SU-DHL-6 (cell line): ENCODE data around the gene SLC39A5.

Source experiments
- H2AFZ ChIP-seq: fragments of 200-600 bp; sonication (generic); 2 replicates; pipeline ENCODE4 v1.6.1; 2014; ENCODE audit warnings: low read depth, mild to moderate bottlenecking, moderate library complexity, mixed read lengths, antibody characterized with exemption, low read length; ENCODE audit not compliant: severe bottlenecking
- H3F3A ChIP-seq: fragments of 200-600 bp; shearing (Covaris generic); 2 replicates; pipeline ENCODE4 v1.6.0; 2016; ENCODE audit warnings: antibody characterized with exemption, mild to moderate bottlenecking; ENCODE audit not compliant: insufficient read depth
- H3K27ac ChIP-seq: fragments of 200-600 bp; sonication (generic); 2 replicates; pipeline ENCODE4 v1.5.1; 2016; ENCODE audit warnings: low read depth, mild to moderate bottlenecking, low read length, moderate library complexity, mixed read lengths
- H3K27me3 ChIP-seq: fragments of 200-600 bp; sonication (generic), shearing (Covaris generic); 2 replicates; pipeline ENCODE4 v1.6.0; 2014; ENCODE audit warnings: mild to moderate bottlenecking, low read length
- H3K36me3 ChIP-seq: fragments of 200-600 bp; sonication (generic); 2 replicates; pipeline ENCODE4 v1.6.1; 2014; ENCODE audit warnings: mild to moderate bottlenecking, low read length, mixed read lengths
- H3K4me2 ChIP-seq: fragments of 300-600, 200-600 bp; shearing (Covaris generic), sonication (generic); 2 replicates; pipeline ENCODE4 v1.6.0; 2014; ENCODE audit warnings: low read length, low read depth, mild to moderate bottlenecking; ENCODE audit not compliant: poor library complexity, severe bottlenecking
- H3K4me3 ChIP-seq: fragments of 200-600 bp; sonication (generic); 2 replicates; pipeline ENCODE4 v1.5.1; 2014; ENCODE audit warnings: antibody characterized with exemption, low read length, mild to moderate bottlenecking, mixed read lengths; ENCODE audit not compliant: insufficient read depth, poor library complexity, severe bottlenecking
- H3K79me2 ChIP-seq: fragments of 200-600 bp; sonication (generic); 2 replicates; pipeline ENCODE4 v1.6.1; 2014; ENCODE audit warnings: mild to moderate bottlenecking, low read length, moderate library complexity; ENCODE audit not compliant: insufficient read depth
- H3K9ac ChIP-seq: fragments of 200-600 bp; sonication (generic); 2 replicates; pipeline ENCODE4 v1.7.0; 2014; ENCODE audit warnings: mild to moderate bottlenecking, low read length
- H3K9me2 ChIP-seq: fragments of 200-600 bp; sonication (generic); replicated peaks from 2 replicates; pipeline ENCODE4 v1.6.1; 2014; ENCODE audit warnings: low read length; ENCODE audit not compliant: insufficient read depth
- H3K9me3 ChIP-seq: fragments of 200-600 bp; sonication (generic); 2 replicates; pipeline ENCODE4 v1.6.1; 2014; ENCODE audit warnings: low read length, mixed read lengths; ENCODE audit not compliant: insufficient read depth
- H4K20me1 ChIP-seq: fragments of 200-600 bp; sonication (generic); 2 replicates; pipeline ENCODE4 v1.6.1; 2014; ENCODE audit warnings: low read depth, mild to moderate bottlenecking, antibody characterized with exemption, low read length, moderate library complexity, mixed read lengths
- CTCF ChIP-seq: fragments of 200-600 bp; sonication (generic); IDR thresholded peaks from one replicate; pipeline ENCODE4 v1.5.1; 2017; ENCODE audit warnings: antibody characterized with exemption, mild to moderate bottlenecking, low read length, moderate library complexity; ENCODE audit not compliant: insufficient read depth, poor library complexity, severe bottlenecking
- EZH2phosphoT487 ChIP-seq: fragments of 200-600 bp; sonication (generic), shearing (Covaris generic); conservative IDR thresholded peaks from 2 replicates; pipeline ENCODE4 v1.6.1; 2018; ENCODE audit warnings: mild to moderate bottlenecking, antibody characterized with exemption, low read length, moderate library complexity, mixed read lengths

The SLC39A5 gene

DNA sequence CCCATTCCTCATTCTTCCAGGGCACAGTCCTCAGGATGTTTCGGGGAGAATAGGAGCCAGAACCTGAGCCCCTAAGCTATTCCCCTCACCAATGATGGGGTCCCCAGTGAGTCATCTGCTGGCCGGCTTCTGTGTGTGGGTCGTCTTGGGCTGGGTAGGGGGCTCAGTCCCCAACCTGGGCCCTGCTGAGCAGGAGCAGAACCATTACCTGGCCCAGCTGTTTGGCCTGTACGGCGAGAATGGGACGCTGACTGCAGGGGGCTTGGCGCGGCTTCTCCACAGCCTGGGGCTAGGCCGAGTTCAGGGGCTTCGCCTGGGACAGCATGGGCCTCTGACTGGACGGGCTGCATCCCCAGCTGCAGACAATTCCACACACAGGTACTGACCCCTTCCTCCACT is 1.3 kb downstream of the SLC39A5 start:
- Histone ChIP-seq H3K9ac (no peak overlapping the region), H3K4me2 (no peak overlapping the region), H3K79me2 (no peaks in the 10 kb centered on the region), H3K9me3 (no peaks in the 10 kb centered on the region), H3K4me3 (no peak overlapping the region), H3K9me2 (no peaks in the 10 kb centered on the region), H3K27ac (no peak overlapping the region), H3K27me3 (no peaks in the 10 kb centered on the region), H3K36me3 (no peaks in the 10 kb centered on the region), H3F3A (peaks cover 6% of the 10 kb centered on the region; the same call in 1 of the 2 replicates), H4K20me1 (no peaks in the 10 kb centered on the region), H2AFZ (no peak overlapping the region)
- TF ChIP-seq EZH2phosphoT487 (no peak), CTCF (no peak)

DNA sequence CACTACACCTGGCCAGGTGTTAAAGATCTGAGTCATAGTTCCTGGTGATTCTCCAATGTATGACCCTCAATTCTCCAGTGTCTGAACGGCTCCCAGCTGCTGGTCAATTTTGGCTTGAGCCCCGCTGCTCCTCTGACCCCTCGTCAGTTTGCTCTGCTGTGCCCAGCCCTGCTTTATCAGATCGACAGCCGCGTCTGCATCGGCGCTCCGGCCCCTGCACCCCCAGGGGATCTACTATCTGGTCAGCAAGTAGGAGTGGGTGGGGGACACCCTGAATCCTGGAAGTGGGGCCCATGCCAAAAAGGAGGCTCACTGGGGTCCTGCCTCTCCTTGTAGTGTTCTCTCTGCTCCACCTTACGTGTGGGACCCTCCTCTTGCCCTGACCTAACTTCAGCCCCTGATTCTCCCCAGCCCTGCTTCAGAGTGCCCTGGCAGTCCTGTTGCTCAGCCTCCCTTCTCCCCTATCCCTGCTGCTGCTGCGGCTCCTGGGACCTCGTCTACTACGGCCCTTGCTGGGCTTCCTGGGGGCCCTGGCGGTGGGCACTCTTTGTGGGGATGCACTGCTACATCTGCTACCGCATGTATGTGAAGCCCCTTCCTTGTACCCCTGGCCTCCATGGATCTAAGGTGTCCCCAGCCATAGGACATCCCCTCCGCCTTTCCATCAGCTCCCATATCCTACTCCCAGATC is 5.0 kb downstream of the SLC39A5 start:
- Histone ChIP-seq H3K27ac (no peak overlapping the region), H4K20me1 (no peaks in the 10 kb centered on the region), H3K4me3 (no peak overlapping the region), H2AFZ (no peak overlapping the region), H3F3A (peaks cover 6% of the 10 kb centered on the region; the same call in 1 of the 2 replicates), H3K27me3 (no peaks in the 10 kb centered on the region), H3K36me3 (no peaks in the 10 kb centered on the region), H3K9me2 (no peaks in the 10 kb centered on the region), H3K79me2 (no peaks in the 10 kb centered on the region), H3K9me3 (no peaks in the 10 kb centered on the region), H3K9ac (no peak overlapping the region), H3K4me2 (no peak overlapping the region)
- TF ChIP-seq EZH2phosphoT487 = no peak
- no peak for TF ChIP-seq CTCF

DNA sequence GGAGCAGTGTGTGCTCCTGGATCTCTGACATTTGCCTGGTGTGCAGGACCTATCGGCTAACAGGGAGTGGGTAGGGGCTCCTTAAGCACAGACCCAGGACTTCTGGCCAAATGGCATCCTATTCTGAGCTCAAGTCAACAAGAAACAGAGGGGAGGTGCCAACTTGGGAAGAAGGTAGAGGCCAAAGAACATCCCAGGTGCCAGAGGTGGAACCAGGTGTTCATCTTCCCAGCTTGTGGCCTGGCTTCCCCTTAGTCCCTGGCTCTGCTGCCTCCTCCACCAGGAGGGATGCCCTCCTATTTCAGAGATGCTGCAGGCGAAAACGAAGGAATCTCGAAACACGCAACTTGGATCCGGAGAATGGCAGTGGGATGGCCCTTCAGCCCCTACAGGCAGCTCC is 6.2 kb downstream of the SLC39A5 start:
- Histone ChIP-seq H3K4me3 (no peak overlapping the region), H4K20me1 (no peaks in the 10 kb centered on the region), H3K9me3 (no peaks in the 10 kb centered on the region), H3K4me2 (no peak overlapping the region), H3K27me3 (no peaks in the 10 kb centered on the region), H3K36me3 (no peaks in the 10 kb centered on the region), H3K79me2 (no peaks in the 10 kb centered on the region), H3K9me2 (no peaks in the 10 kb centered on the region), H2AFZ (no peak overlapping the region), H3K9ac (no peak overlapping the region), H3F3A (peaks cover 6% of the 10 kb centered on the region; the same call in 1 of the 2 replicates), H3K27ac (no peak overlapping the region)
- TF ChIP-seq EZH2phosphoT487 (no peak), CTCF (no peak)
